Lung (tissue), 12 donors: ENCODE results near the gene AIRE. TPM values are rescaled to one million over a fixed set of nuclear protein-coding genes. Genes with fewer than 3 reads are reported as not detected.

Experiments
- ATAC-seq: fragments of 200-7000 bp; cut with Tn5 transposase; one replicate; pipeline ENCODE4 v1.9.1; 2020; ENCODE audit warnings: moderate number of reproducible peaks; ENCODE audit not compliant: insufficient read depth, low FRiP score
- DNase-seq, 3 donors: peaks; one replicate each; pipeline ENCODE4 v3.0.0-alpha.2; 2013 to 2017
- H3K27ac ChIP-seq, 2 donors: one replicate each; pipeline ENCODE4 v1.5.1; 2013; ENCODE audit warnings: mild to moderate bottlenecking in 2 of 2, moderate library complexity in 2 of 2, control low read depth in 1 of 2, inconsistent platforms in 1 of 2, low read depth in 1 of 2, low read length in 1 of 2
- H3K27me3 ChIP-seq, 3 donors: one replicate each; pipeline ENCODE4 v1.5.1; 2013; ENCODE audit warnings: low read length in 2 of 3; ENCODE audit not compliant: control insufficient read depth in 3 of 3, insufficient read depth in 3 of 3
- H3K36me3 ChIP-seq, 4 donors: one replicate each; pipeline ENCODE4 v1.5.1; 2013; ENCODE audit warnings: low read length in 4 of 4, mild to moderate bottlenecking in 1 of 4, moderate library complexity in 1 of 4; ENCODE audit not compliant: control insufficient read depth in 4 of 4, insufficient read depth in 4 of 4
- H3K4me1 ChIP-seq, 5 donors: one replicate each; pipeline ENCODE4 v1.5.1; 2013; ENCODE audit warnings: low read length in 5 of 5, mild to moderate bottlenecking in 2 of 5, moderate library complexity in 1 of 5; ENCODE audit not compliant: control insufficient read depth in 5 of 5, insufficient read depth in 5 of 5
- H3K4me3 ChIP-seq: one replicate; pipeline ENCODE4 v1.5.1; 2013; ENCODE audit warnings: mild to moderate bottlenecking, control low read depth, moderate library complexity
- H3K9ac ChIP-seq, 2 donors: one replicate each; pipeline ENCODE4 v1.5.1; 2013; ENCODE audit warnings: low read length in 2 of 2, control low read depth in 1 of 2; ENCODE audit not compliant: insufficient read depth in 1 of 2
- H3K9me3 ChIP-seq, 4 donors: one replicate each; pipeline ENCODE4 v1.5.1; 2013; ENCODE audit warnings: low read length in 3 of 4, mild to moderate bottlenecking in 1 of 4, moderate library complexity in 1 of 4; ENCODE audit not compliant: control insufficient read depth in 4 of 4, insufficient read depth in 3 of 4
- CTCF ChIP-seq: IDR thresholded peaks from 2 replicates; pipeline ENCODE4 v1.5.1; 2012; ENCODE audit warnings: mild to moderate bottlenecking; ENCODE audit errors: control extremely low read depth, extremely low read depth
- WGBS, 2 donors: extraction: QIAGEN DNeasy Blood & Tissue Kit; methylation state at CpG; one replicate each; pipeline ENCODE4 v1.1.7; 2013; 5-methylcytosine and 5-hydroxymethylcytosine counted together
- polyA plus RNA-seq, 2 donors: library from polyadenylated mRNA; stranded (reverse); fragments of 200-250 nt; gene quantifications; one replicate each; pipeline ENCODE4 v1.2.1, GENCODE V29; 2013
- total RNA-seq, 2 donors: library from RNA; depleted of rRNA in 1 of 2; stranded (reverse); fragments of >200 nt in 1 of 2; gene quantifications; one replicate each; pipeline ENCODE4 v1.2.1, GENCODE V29; 2014 to 2021
- donor health status: control.
- donor health status: control.
- donor health status: Bipolar disorder and iron deficiency.
- donor health status: healthy.
- donor health status: DM: yes; HTN: yes; CAD: no.

The AIRE gene
- total and polyA plus RNA-seq, 4 donors, result 0.37 TPM; not detected in 3

- ATAC-seq (no peak), DNase-seq (no peak)
- Histone ChIP-seq H3K9ac (peak overlapping the region in 1 of 2 donors; percentile 26), H3K9me3 (peaks cover 0 to 5% (median 0%) of the 10 kb centered on the region in 4 donors), H3K27me3 (no peaks in the 10 kb centered on the region), H3K4me3 (no peak overlapping the region), H3K36me3 (no peaks in the 10 kb centered on the region), H3K27ac (no peak overlapping the region), H3K4me1 (peaks cover 0 to 5% (median 0%) of the 10 kb centered on the region in 5 donors)
- no peak for TF ChIP-seq CTCF
- WGBS, 2 donors, result 91 to 98% methylated on average over 3 to 4 of the region's 4 CpGs
Observed at GRCh38 chr21:44263768-44264167, 21.9 kb upstream of the AIRE start.

- no peak for TF ChIP-seq CTCF
- Histone ChIP-seq H3K27me3 (no peaks in the 10 kb centered on the region), H3K4me1 (peaks cover 0 to 5% (median 0%) of the 10 kb centered on the region in 5 donors), H3K9me3 (no peaks in the 10 kb centered on the region), H3K9ac (no peak overlapping the region), H3K4me3 (no peak overlapping the region), H3K36me3 (no peaks in the 10 kb centered on the region), H3K27ac (no peak overlapping the region)
- ATAC-seq (no peak), DNase-seq (no peak)
- 92 to 94% methylated on average over 17 of the region's 17 CpGs for WGBS, 2 donors
Observed at GRCh38 chr21:44265734-44266270, 19.9 kb upstream of the AIRE start.

- 78 to 82% methylated on average over 19 of the region's 19 CpGs for WGBS, 2 donors
- no peak for DNase-seq
- no peaks in the 10 kb centered on the region for H3K9me3 ChIP-seq
- H3K9ac ChIP-seq, result no peak overlapping the region
- H3K27ac ChIP-seq, result no peak overlapping the region
- H3K36me3 ChIP-seq, result no peaks in the 10 kb centered on the region
- peaks cover 0 to 5% (median 0%) of the 10 kb centered on the region in 5 donors for H3K4me1 ChIP-seq
- ATAC-seq, result no peak
- no peak overlapping the region for H3K4me3 ChIP-seq
- no peak for TF ChIP-seq CTCF
- H3K27me3 ChIP-seq, result no peaks in the 10 kb centered on the region
Observed at GRCh38 chr21:44267655-44268142, 18.0 kb upstream of the AIRE start.

- no peaks in the 10 kb centered on the region for H3K4me1 ChIP-seq
- TF ChIP-seq CTCF, result no peak
- H3K27ac ChIP-seq, result no peak overlapping the region
- no peaks in the 10 kb centered on the region for H3K27me3 ChIP-seq
- DNase-seq (no peak), ATAC-seq (no peak)
- no peaks in the 10 kb centered on the region for H3K36me3 ChIP-seq
- no peak overlapping the region for H3K9ac ChIP-seq
- no peaks in the 10 kb centered on the region for H3K9me3 ChIP-seq
- H3K4me3 ChIP-seq, result no peak overlapping the region
- 81 to 85% methylated on average over 8 of the region's 8 CpGs for WGBS, 2 donors
Observed at GRCh38 chr21:44269090-44269489, 16.6 kb upstream of the AIRE start.
